Adipocyte (in vitro differentiated cells): Measurements from ENCODE around the gene EDRF1.

Source experiments
- DNase-seq: peaks from one replicate; pipeline ENCODE4 v3.0.0-alpha.2; 2015; ENCODE audit warnings: low read depth
- H3K27me3 ChIP-seq: replicated peaks from 2 replicates; pipeline ENCODE4 v1.7.0; 2013; ENCODE audit warnings: mild to moderate bottlenecking, low read length, moderate library complexity; ENCODE audit not compliant: control insufficient read depth, insufficient read depth
- H3K36me3 ChIP-seq: 2 replicates; pipeline ENCODE4 v1.7.0; 2013; ENCODE audit warnings: low read length, mild to moderate bottlenecking, moderate library complexity; ENCODE audit not compliant: control insufficient read depth, insufficient read depth, severe bottlenecking
- H3K4me1 ChIP-seq: 2 replicates; pipeline ENCODE4 v1.7.0; 2013; ENCODE audit warnings: mild to moderate bottlenecking, low read length, moderate library complexity; ENCODE audit not compliant: control insufficient read depth, insufficient read depth
- H3K4me3 ChIP-seq: 2 replicates; pipeline ENCODE4 v1.7.0; 2013; ENCODE audit warnings: mild to moderate bottlenecking, low read length, moderate library complexity
- H3K9ac ChIP-seq: 2 replicates; pipeline ENCODE4 v1.7.0; 2013; ENCODE audit warnings: mild to moderate bottlenecking, low read length, moderate library complexity
- H3K9me3 ChIP-seq: 2 replicates; pipeline ENCODE4 v1.7.0; 2013; ENCODE audit warnings: mild to moderate bottlenecking, low read length, moderate library complexity; ENCODE audit not compliant: control insufficient read depth

Gene EDRF1

DNA sequence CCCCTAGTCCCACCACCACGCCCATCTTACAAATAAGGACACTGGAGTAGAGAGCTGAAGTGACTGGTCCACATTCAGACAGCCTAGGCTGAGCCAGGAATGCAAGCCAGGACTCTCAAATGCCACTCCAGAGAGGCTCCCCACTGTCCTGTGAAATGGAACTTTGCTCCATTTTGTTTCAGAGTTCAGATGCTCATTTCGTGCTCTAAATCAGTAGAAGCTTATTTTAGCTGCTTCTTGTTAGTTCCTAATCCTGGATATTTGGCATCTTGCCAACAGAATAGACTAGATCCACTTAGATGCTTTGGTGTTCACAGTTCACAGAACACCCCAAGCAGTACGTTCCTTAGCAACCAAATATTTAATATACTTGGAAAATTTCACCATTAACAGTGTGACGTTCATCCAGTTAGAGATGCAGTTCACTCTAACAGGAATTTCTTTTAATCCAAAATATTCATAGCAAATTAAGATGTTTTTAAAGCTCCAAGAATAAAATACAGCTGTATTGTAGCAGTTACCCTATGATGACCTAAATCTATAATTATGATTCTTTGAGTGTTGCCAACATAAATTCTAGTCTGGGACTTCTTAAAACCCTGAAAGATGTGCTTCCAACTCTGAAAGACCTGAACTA, 48.8 kb downstream of the EDRF1 start:
- H3K27me3 ChIP-seq: no peaks in the 10 kb centered on the region
- H3K9me3 ChIP-seq: no peaks in the 10 kb centered on the region
- peak; percentile 72 for DNase-seq
- no peak overlapping the region for H3K9ac ChIP-seq
- H3K4me3 ChIP-seq: no peak overlapping the region
- H3K36me3 ChIP-seq: peaks cover 25% of the 10 kb centered on the region
- H3K4me1 ChIP-seq: peaks cover 7% of the 10 kb centered on the region

DNA sequence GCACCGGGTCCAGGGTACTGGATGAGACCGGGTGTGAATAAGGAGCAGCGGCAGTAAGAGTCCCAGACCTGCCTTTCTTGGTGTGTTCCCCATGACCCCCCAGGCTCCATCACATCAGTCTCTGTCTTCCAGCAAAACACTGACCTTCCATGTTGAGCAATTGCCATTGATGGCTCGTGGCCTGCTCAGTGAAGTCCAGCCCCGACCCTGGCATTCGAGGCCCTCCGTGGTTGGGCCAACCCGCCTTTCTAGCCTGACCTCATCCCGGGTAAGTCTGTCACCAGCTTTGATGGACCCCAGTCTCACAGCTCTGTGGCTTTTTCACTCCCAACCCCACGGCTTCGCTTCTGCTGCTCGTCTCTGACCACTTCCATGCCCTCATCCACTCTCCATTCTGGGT, 49.7 kb downstream of the EDRF1 start:
- Histone ChIP-seq H3K4me1 (peaks cover 7% of the 10 kb centered on the region), H3K4me3 (no peak overlapping the region), H3K9ac (no peak overlapping the region), H3K36me3 (peaks cover 17% of the 10 kb centered on the region), H3K9me3 (no peaks in the 10 kb centered on the region), H3K27me3 (no peaks in the 10 kb centered on the region)
- no peak for DNase-seq

DNA sequence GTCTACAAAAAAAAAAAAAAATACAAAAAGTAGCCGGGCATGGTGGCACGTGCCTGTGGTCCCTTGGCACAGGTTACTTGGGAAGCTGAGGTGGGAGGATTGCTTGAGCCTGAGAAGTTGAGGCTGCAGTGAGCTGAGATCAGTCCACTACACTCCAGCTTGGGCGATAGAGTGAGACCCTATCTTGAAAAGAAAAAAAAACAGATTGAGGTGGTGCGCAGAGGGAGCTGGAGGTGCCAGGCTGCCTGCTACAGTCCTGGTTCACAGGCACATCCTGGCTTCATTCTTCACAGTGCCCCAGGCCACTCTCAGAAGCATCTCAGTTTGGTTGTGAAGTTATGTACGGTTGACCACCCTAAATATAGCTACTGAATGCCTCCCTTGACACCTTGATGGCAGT, 51.3 kb downstream of the EDRF1 start:
- Histone ChIP-seq H3K4me1 (peaks cover 7% of the 10 kb centered on the region), H3K9ac (no peak overlapping the region), H3K9me3 (no peaks in the 10 kb centered on the region), H3K27me3 (no peaks in the 10 kb centered on the region), H3K4me3 (no peak overlapping the region), H3K36me3 (peaks cover 3% of the 10 kb centered on the region)
- DNase-seq: no peak

DNA sequence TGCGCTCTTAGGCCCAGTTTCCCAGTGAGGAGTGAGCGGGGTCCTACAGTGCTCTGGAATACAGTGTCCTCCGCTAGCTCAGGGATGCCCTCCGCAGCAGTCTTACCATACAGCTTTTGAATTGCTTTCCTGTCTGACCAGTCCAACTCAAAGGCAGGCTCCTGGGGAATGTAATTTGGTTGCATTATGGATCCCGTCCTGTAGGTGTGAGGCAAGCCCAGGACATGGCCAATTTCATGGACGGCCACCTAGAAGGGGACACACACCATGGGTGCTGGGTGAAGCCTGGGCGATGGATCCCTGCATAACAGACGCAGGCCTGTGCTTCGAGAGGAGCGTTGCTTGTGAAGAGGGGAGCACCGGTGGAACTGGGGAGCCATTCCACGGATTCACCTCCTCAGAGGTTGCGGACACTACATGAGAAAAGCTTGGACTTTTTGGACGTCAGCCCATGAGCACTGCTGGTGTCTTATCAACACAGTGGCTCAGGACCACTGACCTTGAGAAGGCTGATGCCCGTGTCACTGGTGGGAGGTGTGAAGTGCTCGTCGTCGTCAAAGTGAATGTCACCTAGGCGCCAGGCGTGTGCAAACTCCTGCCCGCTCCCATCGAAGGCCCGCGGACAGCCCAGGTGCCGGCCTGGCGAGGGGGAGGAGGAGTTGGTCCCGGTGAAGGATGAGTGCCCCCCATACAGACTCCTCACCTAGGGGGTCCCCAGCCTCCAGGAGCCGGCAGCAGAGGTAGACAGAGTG, 52.8 kb downstream of the EDRF1 start:
- no peak for DNase-seq
- H3K9ac ChIP-seq: no peak overlapping the region
- H3K27me3 ChIP-seq: no peaks in the 10 kb centered on the region
- no peaks in the 10 kb centered on the region for H3K9me3 ChIP-seq
- no peak overlapping the region for H3K4me3 ChIP-seq
- no peaks in the 10 kb centered on the region for H3K36me3 ChIP-seq
- peaks cover 7% of the 10 kb centered on the region for H3K4me1 ChIP-seq

DNA sequence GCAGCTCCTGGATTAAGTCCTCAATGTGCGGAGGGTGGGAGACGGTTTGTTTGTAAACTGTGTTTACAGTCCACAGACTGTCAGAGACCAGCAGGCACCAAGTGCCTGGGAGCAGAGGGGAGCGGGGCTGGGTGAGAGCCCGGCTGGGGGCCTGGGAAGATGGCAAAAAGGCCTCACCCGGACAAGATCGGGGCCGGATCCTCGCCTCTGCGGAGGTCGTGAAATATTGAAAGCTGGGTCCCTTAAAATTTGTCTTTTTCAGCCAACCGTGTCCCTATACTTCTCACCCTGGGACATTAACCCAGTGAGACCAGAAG, 53.3 kb downstream of the EDRF1 start:
- Histone ChIP-seq H3K4me3 (no peak overlapping the region), H3K4me1 (peaks cover 7% of the 10 kb centered on the region), H3K9ac (no peak overlapping the region), H3K36me3 (no peaks in the 10 kb centered on the region), H3K27me3 (no peaks in the 10 kb centered on the region), H3K9me3 (no peaks in the 10 kb centered on the region)
- DNase-seq: no peak

DNA sequence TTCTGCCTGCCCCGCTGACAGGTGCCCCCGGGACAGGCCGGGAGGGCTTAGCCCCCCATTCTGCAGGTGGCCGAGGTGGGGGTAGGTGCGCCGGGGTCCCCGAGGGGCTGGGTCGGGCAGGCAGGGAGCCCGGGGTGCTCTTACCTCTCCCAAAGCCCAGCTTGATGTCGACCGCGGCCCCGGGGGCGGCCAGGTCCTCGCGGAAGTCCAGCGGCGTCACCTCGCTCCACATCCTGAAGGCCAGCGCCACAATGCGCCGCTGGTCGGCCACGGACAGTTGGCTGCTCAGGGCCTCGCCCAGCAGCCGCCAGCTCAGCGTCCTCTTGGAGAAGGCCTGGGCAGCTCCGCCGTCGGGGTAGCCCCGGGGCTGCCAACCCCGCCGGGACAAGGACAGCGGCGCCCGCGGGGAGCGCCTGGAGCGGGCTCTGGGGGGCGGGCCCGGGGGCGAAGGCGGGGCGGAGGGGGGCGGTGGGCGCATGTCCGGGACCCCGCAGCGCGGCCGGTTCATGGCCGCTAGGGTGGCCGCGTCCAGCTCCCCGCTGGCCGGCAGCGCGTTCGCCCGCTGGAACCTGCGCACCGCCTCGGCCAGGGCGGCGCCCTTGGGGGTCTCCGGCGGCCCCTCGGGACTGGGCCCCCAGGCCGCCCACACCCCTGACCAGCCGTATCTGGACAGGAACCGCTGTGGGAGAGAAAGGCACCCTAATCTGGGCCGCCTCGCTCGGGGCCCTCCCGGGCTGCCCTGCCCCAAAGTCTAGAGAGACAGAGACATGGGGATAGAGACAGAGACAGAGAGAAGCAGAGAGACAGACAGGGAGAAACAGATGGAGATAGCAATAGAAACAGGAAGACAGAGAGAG, 54.4 kb downstream of the EDRF1 start:
- H3K27me3 ChIP-seq: no peaks in the 10 kb centered on the region
- no peak overlapping the region for H3K4me3 ChIP-seq
- no peak overlapping the region for H3K9ac ChIP-seq
- H3K9me3 ChIP-seq: no peaks in the 10 kb centered on the region
- no peaks in the 10 kb centered on the region for H3K36me3 ChIP-seq
- DNase-seq: no peak
- H3K4me1 ChIP-seq: no peaks in the 10 kb centered on the region

DNA sequence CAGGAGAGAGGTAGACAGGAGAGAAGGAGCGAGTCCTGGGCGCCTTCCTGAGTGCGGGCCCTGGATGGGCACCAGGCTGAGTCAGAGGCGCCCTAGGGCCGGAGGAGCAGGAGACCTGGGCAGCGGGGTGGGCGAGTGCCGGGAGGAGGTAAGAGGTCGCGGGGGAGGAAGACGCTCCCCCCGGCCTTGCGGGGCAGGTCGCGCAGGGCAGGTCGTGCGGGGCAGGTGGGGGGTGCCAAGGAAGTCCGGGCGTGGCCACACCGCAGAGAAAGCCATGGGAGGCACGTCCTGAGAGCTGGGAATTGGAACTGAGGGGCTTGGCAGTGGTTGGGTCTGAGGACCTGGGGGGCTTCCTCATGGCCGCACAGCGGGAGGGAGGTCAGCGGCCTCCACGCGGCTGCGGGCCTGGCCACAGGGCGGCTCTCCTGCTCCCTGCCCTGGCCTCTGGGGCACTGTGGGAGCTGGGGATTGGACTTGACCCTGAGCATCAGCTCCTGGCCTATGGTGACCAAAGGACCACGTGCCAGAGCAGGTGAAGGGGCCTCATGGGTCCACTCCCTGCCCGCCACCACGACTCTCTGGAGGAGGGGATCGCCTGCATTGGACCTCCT, 55.2 kb downstream of the EDRF1 start:
- Histone ChIP-seq H3K4me3 (no peak overlapping the region), H3K9ac (no peak overlapping the region), H3K9me3 (no peaks in the 10 kb centered on the region), H3K36me3 (no peaks in the 10 kb centered on the region), H3K27me3 (no peaks in the 10 kb centered on the region), H3K4me1 (no peaks in the 10 kb centered on the region)
- DNase-seq: no peak

DNA sequence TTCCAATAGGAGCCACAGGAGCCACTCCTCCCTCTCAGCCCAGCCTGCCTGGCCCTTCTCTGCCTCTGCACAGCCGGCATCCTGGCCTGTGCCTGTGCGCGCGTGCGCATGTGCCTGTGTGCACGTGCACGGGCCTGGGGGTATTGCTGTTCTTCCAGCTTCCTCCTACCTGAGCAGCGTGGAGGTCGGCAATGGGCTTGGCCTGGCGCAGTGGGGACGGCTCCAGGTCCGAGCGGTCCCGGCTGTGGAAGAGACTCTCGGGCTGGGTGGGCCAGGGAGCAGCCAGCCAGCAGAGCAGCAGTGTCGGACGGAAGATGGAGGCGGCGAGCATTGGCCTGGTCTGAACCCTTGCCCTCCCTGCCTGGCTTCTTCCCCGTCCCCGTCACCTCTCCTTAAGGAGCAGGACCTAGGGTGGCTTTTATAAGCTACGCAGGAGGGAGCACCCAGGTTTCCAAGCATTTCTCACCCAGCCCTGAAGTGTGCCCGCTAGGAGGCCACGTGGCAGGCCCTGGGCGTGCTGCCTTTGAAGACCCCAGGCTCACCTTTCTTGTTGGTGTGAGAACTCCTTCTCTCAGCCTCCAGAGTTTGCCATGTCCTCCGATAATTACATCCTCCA, 56.1 kb downstream of the EDRF1 start, which contains the start of gene MMP21:
MMP21 (minus strand) TSS at position 331 of the 616 bp plus-strand sequence; CDS start at position 331, 0 bp downstream.
- H3K36me3 ChIP-seq: no peaks in the 10 kb centered on the region
- no peak for DNase-seq

DNA sequence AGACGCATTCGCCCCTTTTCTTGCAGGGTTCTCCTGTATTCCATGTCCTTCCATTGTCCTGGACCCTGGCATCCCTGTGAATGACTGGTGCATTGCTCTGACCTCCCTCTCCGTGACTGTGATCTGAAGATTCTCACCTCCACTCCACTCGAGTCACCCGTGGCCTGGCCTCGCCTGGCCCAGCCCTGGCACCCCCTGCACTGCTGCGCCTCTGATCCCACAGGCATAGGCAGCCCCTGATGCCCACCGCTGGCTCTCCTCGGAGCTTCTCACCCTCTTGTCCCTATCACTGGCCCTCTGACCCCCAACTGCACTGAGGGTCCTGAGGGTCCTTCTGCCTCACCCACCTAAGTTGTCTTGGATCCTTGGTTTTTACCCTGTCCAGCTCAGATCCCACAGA, 58.3 kb downstream of the EDRF1 start:
- Histone ChIP-seq H3K9me3 (no peaks in the 10 kb centered on the region), H3K36me3 (no peaks in the 10 kb centered on the region), H3K4me1 (no peaks in the 10 kb centered on the region), H3K27me3 (no peaks in the 10 kb centered on the region), H3K4me3 (no peak overlapping the region), H3K9ac (no peak overlapping the region)
- no peak for DNase-seq

More for the DNA sequence above, 56.1 kb downstream of the EDRF1 start, which contains the start of gene MMP21:
- H3K4me3 ChIP-seq: no peak within 1 kb of the TSS
- no peak within 1 kb of the TSS for H3K9ac ChIP-seq
- H3K9me3 ChIP-seq: no peaks in the 10 kb centered on the region
- no peaks in the 10 kb centered on the region for H3K4me1 ChIP-seq
- no peaks in the 10 kb centered on the region for H3K27me3 ChIP-seq

DNA sequence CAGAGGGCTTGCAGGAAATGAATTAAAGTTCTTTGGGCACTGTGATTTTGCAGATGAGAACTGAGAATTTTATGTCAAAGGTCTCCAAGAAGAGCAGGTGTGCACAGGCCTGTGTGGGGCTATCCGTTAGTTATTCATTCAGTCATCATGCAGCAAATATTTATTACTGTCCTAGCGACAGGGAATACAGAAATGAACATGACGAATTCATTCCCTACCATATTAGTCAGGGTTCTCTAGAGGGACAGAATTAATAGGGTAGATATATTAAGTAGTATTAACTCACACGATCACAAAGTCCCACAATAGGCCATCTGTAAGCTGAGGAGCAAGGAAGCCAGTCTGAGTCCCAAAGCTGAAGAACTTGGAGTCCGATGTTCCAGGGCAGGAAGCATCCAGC, 59.0 kb downstream of the EDRF1 start:
- Histone ChIP-seq H3K4me1 (no peaks in the 10 kb centered on the region), H3K4me3 (no peak overlapping the region), H3K9me3 (no peaks in the 10 kb centered on the region), H3K36me3 (no peaks in the 10 kb centered on the region), H3K27me3 (no peaks in the 10 kb centered on the region), H3K9ac (no peak overlapping the region)
- DNase-seq: no peak
